GM06990 (cell line): ENCODE measurements around the gene LOXL4.

ENCODE experiments used
- DNase-seq: peaks from one replicate; pipeline ENCODE4 v3.0.0-alpha.2; 2011; ENCODE audit not compliant: insufficient read length; ENCODE audit errors: extremely low read depth
- H3K27me3 ChIP-seq: replicated peaks from 2 replicates; pipeline ENCODE4 v1.6.0; 2011; ENCODE audit warnings: low read length; ENCODE audit not compliant: control insufficient read depth, insufficient read depth
- H3K36me3 ChIP-seq: 2 replicates; pipeline ENCODE4 v1.5.1; 2011; ENCODE audit warnings: low read length; ENCODE audit not compliant: control insufficient read depth, insufficient read depth
- H3K4me3 ChIP-seq: replicated peaks from 2 replicates; pipeline ENCODE4 v1.5.1; 2011; ENCODE audit warnings: low read depth, mild to moderate bottlenecking, control low read depth, low read length
- CTCF ChIP-seq: IDR thresholded peaks from 2 replicates; pipeline ENCODE4 v1.5.1; 2011; ENCODE audit warnings: low read length, control low read depth, mild to moderate bottlenecking, inconsistent platforms; ENCODE audit not compliant: insufficient read depth, poor library complexity, severe bottlenecking

Gene LOXL4

DNA sequence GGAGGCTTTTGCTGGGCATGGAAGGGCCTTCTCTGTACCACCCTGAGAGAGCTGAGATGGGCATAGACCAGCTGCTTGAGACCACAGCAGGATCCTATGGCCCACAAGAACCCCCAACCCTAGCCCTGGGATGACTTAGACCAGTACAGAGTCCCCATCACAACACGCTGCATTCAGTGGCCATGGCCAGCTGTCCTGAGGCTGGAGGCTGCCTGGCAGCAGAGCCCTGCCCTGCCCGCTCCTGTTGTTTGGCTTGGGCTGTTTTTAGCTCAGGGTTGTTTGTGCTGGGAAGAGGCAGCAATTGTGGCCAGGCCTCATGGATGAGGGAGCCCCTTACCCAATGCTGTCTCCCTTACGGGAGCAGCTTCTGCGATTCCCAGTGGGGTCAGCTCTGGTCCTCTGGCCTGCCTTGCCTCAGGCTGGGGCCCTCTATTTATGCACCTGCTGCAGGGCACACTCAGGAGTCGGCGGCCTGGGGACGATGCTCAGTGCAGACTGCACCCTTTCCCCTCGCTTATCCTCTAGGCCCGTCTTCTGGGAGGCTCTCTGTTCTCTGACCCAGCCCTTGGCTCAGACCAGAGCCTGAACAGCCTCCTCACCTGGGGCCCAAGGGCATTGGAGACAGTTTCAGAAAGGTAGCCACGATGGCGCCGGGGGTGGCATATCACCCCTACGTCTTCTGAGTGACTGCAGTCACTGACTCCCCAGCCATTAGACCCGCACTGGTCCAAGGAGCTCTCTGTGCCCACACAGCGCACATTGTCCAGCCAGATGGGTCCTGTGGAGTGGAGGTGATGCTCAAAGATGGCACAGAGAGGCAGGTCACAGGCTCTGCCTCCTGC lies 6.3 kb downstream of the LOXL4 start:
- Histone ChIP-seq H3K27me3 (no peaks in the 10 kb centered on the region), H3K36me3 (no peaks in the 10 kb centered on the region; the same call in 1 of the 2 replicates), H3K4me3 (no peak overlapping the region)
- no peak for DNase-seq
- TF ChIP-seq CTCF = no peak

GRCh38 chr10:98260752-98261151 lies 7.2 kb downstream of the LOXL4 start:
- TF ChIP-seq CTCF = no peak
- no peaks in the 10 kb centered on the region for H3K27me3 ChIP-seq
- no peak overlapping the region for H3K4me3 ChIP-seq
- DNase-seq = no peak
- no peaks in the 10 kb centered on the region; the same call in 1 of the 2 replicates for H3K36me3 ChIP-seq

DNA sequence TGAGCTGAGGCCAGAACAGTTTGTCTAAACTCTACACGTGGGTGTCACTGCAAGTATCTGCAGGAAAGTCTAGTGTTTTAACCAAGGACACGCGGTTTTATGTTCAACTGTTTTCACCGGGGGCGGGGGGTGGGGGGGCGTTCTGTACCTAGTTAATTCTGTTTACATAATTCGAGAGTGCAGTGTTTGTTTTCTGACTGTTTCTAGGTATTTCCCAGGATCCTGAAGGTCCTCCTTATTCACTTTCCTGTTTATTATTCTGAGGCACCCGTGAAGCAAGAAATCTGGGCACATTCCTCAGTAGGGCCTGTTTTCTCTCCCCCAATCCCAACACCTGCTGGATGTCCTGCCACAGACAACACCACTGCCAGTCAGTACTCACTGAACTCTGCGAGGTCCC lies 7.6 kb downstream of the LOXL4 start:
- Histone ChIP-seq H3K4me3 (no peak overlapping the region), H3K27me3 (no peaks in the 10 kb centered on the region), H3K36me3 (no peaks in the 10 kb centered on the region; the same call in 1 of the 2 replicates)
- TF ChIP-seq CTCF = no peak
- no peak for DNase-seq

DNA sequence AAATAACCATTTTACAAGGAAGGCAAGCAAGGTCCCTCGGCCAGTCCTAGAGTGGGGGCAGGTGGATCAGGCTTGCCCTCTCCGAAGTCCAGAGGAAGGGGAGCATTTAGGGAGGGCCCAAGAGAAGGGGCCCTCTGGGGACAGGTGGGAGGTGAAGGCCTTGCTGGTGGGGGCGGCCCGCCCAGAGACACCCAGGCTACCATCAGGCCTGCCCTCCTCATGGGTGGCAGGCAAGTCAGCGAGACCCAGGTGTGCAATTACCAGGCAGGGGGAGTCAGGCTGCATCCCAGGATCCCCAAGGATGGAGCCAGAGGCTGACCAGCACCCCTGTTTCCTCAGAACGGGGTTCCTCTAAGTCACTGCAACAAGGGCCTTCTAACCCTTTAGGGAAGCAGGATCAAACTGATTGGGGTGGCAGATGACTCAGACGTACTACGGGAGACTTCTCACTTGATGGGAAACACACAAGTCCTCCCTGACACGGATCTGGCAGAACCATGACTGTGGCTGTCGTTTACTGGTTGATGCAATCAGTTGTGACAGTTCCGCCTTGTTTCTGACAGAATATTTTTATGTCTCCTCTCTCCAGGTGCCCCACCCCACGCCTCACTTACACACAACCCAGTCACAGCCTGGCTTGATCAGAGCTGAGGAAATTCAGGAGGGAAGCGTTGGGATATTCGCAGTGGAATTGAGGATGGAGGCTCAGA lies 8.2 kb downstream of the LOXL4 start:
- TF ChIP-seq CTCF = no peak
- no peak for DNase-seq
- Histone ChIP-seq H3K36me3 (no peaks in the 10 kb centered on the region; the same call in 1 of the 2 replicates), H3K27me3 (no peaks in the 10 kb centered on the region), H3K4me3 (no peak overlapping the region)

GRCh38 chr10:98258683-98259454 lies 9.1 kb downstream of the LOXL4 start:
- no peak for DNase-seq
- no peak overlapping the region for H3K4me3 ChIP-seq
- H3K27me3 ChIP-seq = no peaks in the 10 kb centered on the region
- H3K36me3 ChIP-seq = no peaks in the 10 kb centered on the region; the same call in 1 of the 2 replicates
- no peak for TF ChIP-seq CTCF
